IgD-negative memory B cell (primary cell): ENCODE data around the gene FCER2. TPM values are rescaled to one million over a fixed set of nuclear protein-coding genes. Genes with fewer than 3 reads are reported as not detected.
A peak's percentile ranks its signal among the peaks of the same experiment; 100 is the strongest.

ENCODE experiments used
- H3K27ac Mint-ChIP-seq, 3 donors: one replicate each; pipeline ENCODE4 v1.8.0; 2020 to 2022; ENCODE audit warnings: mild to moderate bottlenecking in 3 of 3, mixed read lengths in 3 of 3, moderate library complexity in 1 of 3
- H3K27me3 Mint-ChIP-seq: one replicate; pipeline ENCODE4 v1.8.0; 2021; ENCODE audit warnings: mixed read lengths
- H3K36me3 Mint-ChIP-seq: one replicate; pipeline ENCODE4 v1.8.0; 2020; ENCODE audit warnings: mild to moderate bottlenecking, mixed read lengths
- H3K4me1 Mint-ChIP-seq, 3 donors: one replicate each; pipeline ENCODE4 v1.8.0; 2020 to 2022; ENCODE audit warnings: mixed read lengths in 3 of 3, mild to moderate bottlenecking in 1 of 3
- H3K4me3 Mint-ChIP-seq, 4 donors: one replicate each; pipeline ENCODE4 v1.8.0; 2020 to 2022; ENCODE audit warnings: mild to moderate bottlenecking in 4 of 4, mixed read lengths in 4 of 4, moderate library complexity in 3 of 4
- H3K9me3 Mint-ChIP-seq, 3 donors: one replicate each; pipeline ENCODE4 v1.8.0; 2020 to 2021; ENCODE audit warnings: mixed read lengths in 3 of 3, mild to moderate bottlenecking in 1 of 3
- polyA plus RNA-seq: library from polyadenylated mRNA; unstranded; fragments of 300-500 nt; fragmentation: Illumina TruSeq; gene quantifications from one replicate; pipeline ENCODE4 v1.2.3, GENCODE V29; 2021

FCER2 gene
- polyA plus RNA-seq, 1 donor from 2014 or later: 197 TPM

GRCh38 chr19:7701049-7701653, 780 bp downstream of the FCER2 start:
- Mint-ChIP-seq H3K27me3 (no peaks in the 10 kb centered on the region), H3K4me1 (peaks cover 41 to 61% (median 60%) of the 10 kb centered on the region in 3 donors), H3K9me3 (no peaks in the 10 kb centered on the region), H3K27ac (peak overlapping the region; percentile 98 to 100 (median 99)), H3K36me3 (peaks cover 2% of the 10 kb centered on the region), H3K4me3 (peak overlapping the region; percentile 82 to 97 (median 92))

- peaks cover 33 to 55% (median 53%) of the 10 kb centered on the region in 3 donors for H3K4me1 Mint-ChIP-seq
- H3K9me3 Mint-ChIP-seq: no peaks in the 10 kb centered on the region
- H3K4me3 Mint-ChIP-seq: peak overlapping the region; percentile 75 to 93 (median 83)
- no peaks in the 10 kb centered on the region for H3K27me3 Mint-ChIP-seq
- peak overlapping the region; percentile 80 to 100 (median 98) for H3K27ac Mint-ChIP-seq
- peaks cover 2% of the 10 kb centered on the region for H3K36me3 Mint-ChIP-seq
Measured at GRCh38 chr19:7699417-7700401, 2.2 kb downstream of the FCER2 start.

GRCh38 chr19:7699003-7699402, 2.9 kb downstream of the FCER2 start:
- Mint-ChIP-seq H3K9me3 (no peaks in the 10 kb centered on the region), H3K4me3 (peak overlapping the region; percentile 75 to 93 (median 83)), H3K27ac (peak overlapping the region; percentile 76 to 100 (median 80)), H3K4me1 (peaks cover 40 to 55% (median 55%) of the 10 kb centered on the region in 3 donors), H3K27me3 (no peaks in the 10 kb centered on the region), H3K36me3 (peaks cover 2% of the 10 kb centered on the region)

GRCh38 chr19:7698583-7698982, 3.3 kb downstream of the FCER2 start:
- H3K4me1 Mint-ChIP-seq: peaks cover 41 to 54% (median 51%) of the 10 kb centered on the region in 3 donors
- H3K27me3 Mint-ChIP-seq: no peaks in the 10 kb centered on the region
- peak overlapping the region in 2 of 3 donors; percentile 76 to 100 for H3K27ac Mint-ChIP-seq
- peaks cover 2% of the 10 kb centered on the region for H3K36me3 Mint-ChIP-seq
- H3K4me3 Mint-ChIP-seq: peak overlapping the region in 3 of 4 donors; percentile 75 to 93 (median 80)
- H3K9me3 Mint-ChIP-seq: no peaks in the 10 kb centered on the region

- Mint-ChIP-seq H3K9me3 (no peaks in the 10 kb centered on the region), H3K27me3 (no peaks in the 10 kb centered on the region), H3K27ac (peak overlapping the region in 2 of 3 donors; percentile 46), H3K36me3 (peaks cover 2% of the 10 kb centered on the region), H3K4me1 (peaks cover 41 to 51% (median 47%) of the 10 kb centered on the region in 3 donors), H3K4me3 (peak overlapping the region in 3 of 4 donors; percentile 38 to 80 (median 45))
Measured at GRCh38 chr19:7697721-7698287, 4.1 kb downstream of the FCER2 start.

- H3K4me3 Mint-ChIP-seq: peak overlapping the region in 3 of 4 donors; percentile 37 to 73 (median 54)
- peak overlapping the region; percentile 63 to 91 (median 72) for H3K27ac Mint-ChIP-seq
- no peaks in the 10 kb centered on the region for H3K27me3 Mint-ChIP-seq
- peaks cover 21 to 31% (median 25%) of the 10 kb centered on the region in 3 donors for H3K4me1 Mint-ChIP-seq
- no peaks in the 10 kb centered on the region for H3K9me3 Mint-ChIP-seq
- peaks cover 2% of the 10 kb centered on the region for H3K36me3 Mint-ChIP-seq
Measured at GRCh38 chr19:7694499-7694898, 7.4 kb downstream of the FCER2 start.

GRCh38 chr19:7692417-7693088, 9.4 kb downstream of the FCER2 start:
- Mint-ChIP-seq H3K27me3 (no peaks in the 10 kb centered on the region), H3K36me3 (peaks cover 2% of the 10 kb centered on the region), H3K9me3 (no peaks in the 10 kb centered on the region), H3K27ac (no peak overlapping the region), H3K4me3 (no peak overlapping the region), H3K4me1 (peaks cover 12 to 20% (median 15%) of the 10 kb centered on the region in 3 donors)

GRCh38 chr19:7691497-7691896, 10.4 kb downstream of the FCER2 start:
- Mint-ChIP-seq H3K27me3 (no peaks in the 10 kb centered on the region), H3K4me3 (no peak overlapping the region), H3K9me3 (no peaks in the 10 kb centered on the region), H3K36me3 (peaks cover under 1% of the 10 kb centered on the region), H3K4me1 (peaks cover 9 to 17% (median 12%) of the 10 kb centered on the region in 3 donors), H3K27ac (no peak overlapping the region)

GRCh38 chr19:7690779-7691258, 11.1 kb downstream of the FCER2 start:
- Mint-ChIP-seq H3K4me1 (peaks cover 7 to 18% (median 13%) of the 10 kb centered on the region in 3 donors), H3K27me3 (no peaks in the 10 kb centered on the region), H3K4me3 (no peak overlapping the region), H3K36me3 (no peaks in the 10 kb centered on the region), H3K27ac (no peak overlapping the region), H3K9me3 (no peaks in the 10 kb centered on the region)

- no peaks in the 10 kb centered on the region for H3K27me3 Mint-ChIP-seq
- no peak overlapping the region for H3K4me3 Mint-ChIP-seq
- no peaks in the 10 kb centered on the region for H3K9me3 Mint-ChIP-seq
- H3K27ac Mint-ChIP-seq: no peak overlapping the region
- H3K4me1 Mint-ChIP-seq: peaks cover 2 to 12% (median 9%) of the 10 kb centered on the region in 3 donors
- H3K36me3 Mint-ChIP-seq: peaks cover 2% of the 10 kb centered on the region
Measured at GRCh38 chr19:7689165-7689564, 12.8 kb downstream of the FCER2 start.

- no peak overlapping the region for H3K4me3 Mint-ChIP-seq
- H3K9me3 Mint-ChIP-seq: no peaks in the 10 kb centered on the region
- H3K27ac Mint-ChIP-seq: peak overlapping the region in 2 of 3 donors; percentile 53 to 74
- peaks cover 5% of the 10 kb centered on the region for H3K36me3 Mint-ChIP-seq
- H3K27me3 Mint-ChIP-seq: no peaks in the 10 kb centered on the region
- peaks cover 0 to 8% (median 8%) of the 10 kb centered on the region in 3 donors for H3K4me1 Mint-ChIP-seq
Measured at GRCh38 chr19:7687177-7687576, 14.8 kb downstream of the FCER2 start.

GRCh38 chr19:7685546-7686445, 16.1 kb downstream of the FCER2 start:
- H3K4me1 Mint-ChIP-seq: peaks cover 0 to 13% (median 12%) of the 10 kb centered on the region in 3 donors
- no peaks in the 10 kb centered on the region for H3K27me3 Mint-ChIP-seq
- H3K4me3 Mint-ChIP-seq: peak overlapping the region in 2 of 4 donors; percentile 71 to 72
- H3K27ac Mint-ChIP-seq: peak overlapping the region; percentile 49 to 83 (median 72)
- peaks cover 8% of the 10 kb centered on the region for H3K36me3 Mint-ChIP-seq
- no peaks in the 10 kb centered on the region for H3K9me3 Mint-ChIP-seq

- H3K9me3 Mint-ChIP-seq: no peaks in the 10 kb centered on the region
- no peak overlapping the region for H3K27ac Mint-ChIP-seq
- H3K4me3 Mint-ChIP-seq: peak overlapping the region in 3 of 4 donors; percentile 71 to 93 (median 85)
- H3K27me3 Mint-ChIP-seq: peaks cover 7% of the 10 kb centered on the region
- H3K4me1 Mint-ChIP-seq: peaks cover 0 to 27% (median 27%) of the 10 kb centered on the region in 3 donors
- peaks cover 8% of the 10 kb centered on the region for H3K36me3 Mint-ChIP-seq
Measured at GRCh38 chr19:7682175-7682855, 19.6 kb downstream of the FCER2 start.
